HG02759 (cell line): ENCODE measurements around the gene COL16A1.

Experiments used
- ATAC-seq: cut with Tn5 transposase; IDR thresholded peaks from one replicate; pipeline ENCODE4 v1.9.1; 2021; ENCODE audit warnings: mild to moderate bottlenecking, moderate library complexity; ENCODE audit not compliant: unreplicated experiment

COL16A1 gene

GRCh38 chr1:31651089-31651420, 52.8 kb downstream of the COL16A1 start:
- ATAC-seq: no peak

GRCh38 chr1:31650161-31651088, 53.4 kb downstream of the COL16A1 start:
- no peak for ATAC-seq

GRCh38 chr1:31648641-31649357, 55.0 kb downstream of the COL16A1 start:
- no peak for ATAC-seq

GRCh38 chr1:31648190-31648589, 55.6 kb downstream of the COL16A1 start:
- no peak for ATAC-seq

- no peak for ATAC-seq
Measured at GRCh38 chr1:31647106-31647505, 56.7 kb downstream of the COL16A1 start.

- no peak for ATAC-seq
Measured at GRCh38 chr1:31646259-31646960, 57.4 kb downstream of the COL16A1 start.

GRCh38 chr1:31645274-31645568, 58.6 kb downstream of the COL16A1 start:
- ATAC-seq: no peak

GRCh38 chr1:31644560-31645273, 59.1 kb downstream of the COL16A1 start, which contains the start of gene PEF1:
PEF1 (minus strand) TSS chr1:31644876; CDS start chr1:31644864, 12 bp downstream.
- ATAC-seq: peak; percentile 87

- ATAC-seq: no peak
Measured at GRCh38 chr1:31643976-31644559, 59.7 kb downstream of the COL16A1 start.

- ATAC-seq: no peak
Measured at GRCh38 chr1:31642897-31643296, 60.9 kb downstream of the COL16A1 start.

- no peak for ATAC-seq
Measured at GRCh38 chr1:31642366-31642765, 61.5 kb downstream of the COL16A1 start.

GRCh38 chr1:31640964-31641363, 62.9 kb downstream of the COL16A1 start:
- no peak for ATAC-seq

GRCh38 chr1:31640179-31640578, 63.6 kb downstream of the COL16A1 start:
- ATAC-seq: no peak

GRCh38 chr1:31639543-31639942, 64.3 kb downstream of the COL16A1 start:
- no peak for ATAC-seq

GRCh38 chr1:31637915-31638673, 65.7 kb downstream of the COL16A1 start:
- ATAC-seq: no peak

- no peak for ATAC-seq
Measured at GRCh38 chr1:31633117-31633516, 70.7 kb downstream of the COL16A1 start.

GRCh38 chr1:31632649-31633048, 71.2 kb downstream of the COL16A1 start:
- ATAC-seq: no peak

GRCh38 chr1:31628931-31629556, 74.8 kb downstream of the COL16A1 start:
- no peak for ATAC-seq

GRCh38 chr1:31627930-31628559, 75.8 kb downstream of the COL16A1 start:
- ATAC-seq: no peak
